OCI-LY1 (cell line): ENCODE results near the gene DBH.

Experiments used
- CTCF ChIP-seq: fragments of 200-600 bp; sonication (generic), shearing (Covaris generic); IDR thresholded peaks from 2 replicates; pipeline ENCODE4 v1.5.1; 2017; ENCODE audit warnings: mild to moderate bottlenecking, antibody characterized with exemption, low read length, moderate library complexity, mixed read lengths
- EZH2 ChIP-seq: fragments of 200-600 bp; sonication (generic), shearing (Covaris generic); IDR thresholded peaks from 2 replicates; pipeline ENCODE4 v1.8.0; 2017; ENCODE audit warnings: borderline replicate concordance, mixed run types, mild to moderate bottlenecking, antibody characterized with exemption, low read length, moderate library complexity, mixed read lengths

- TF ChIP-seq CTCF (no peak), EZH2 (no peak)
Measured at GRCh38 chr9:133657120-133657661, 21.0 kb downstream of the DBH start.
